PC-9 (cell line): ENCODE data around the gene PNP.

Source experiments
- EZH2 ChIP-seq: fragments of 200-600 bp; sonication (generic); IDR thresholded peaks from 2 replicates; pipeline ENCODE4 v1.8.0; 2017; ENCODE audit warnings: antibody characterized with exemption, low read depth
- TF ChIP-seq, protein P1 (sequence below): fragments of 200-600 bp; sonication (generic); conservative IDR thresholded peaks from 2 replicates; pipeline ENCODE4 v1.6.1; 2017; ENCODE audit warnings: mixed run types, antibody characterized with exemption, mild to moderate bottlenecking, moderate library complexity

DNA sequence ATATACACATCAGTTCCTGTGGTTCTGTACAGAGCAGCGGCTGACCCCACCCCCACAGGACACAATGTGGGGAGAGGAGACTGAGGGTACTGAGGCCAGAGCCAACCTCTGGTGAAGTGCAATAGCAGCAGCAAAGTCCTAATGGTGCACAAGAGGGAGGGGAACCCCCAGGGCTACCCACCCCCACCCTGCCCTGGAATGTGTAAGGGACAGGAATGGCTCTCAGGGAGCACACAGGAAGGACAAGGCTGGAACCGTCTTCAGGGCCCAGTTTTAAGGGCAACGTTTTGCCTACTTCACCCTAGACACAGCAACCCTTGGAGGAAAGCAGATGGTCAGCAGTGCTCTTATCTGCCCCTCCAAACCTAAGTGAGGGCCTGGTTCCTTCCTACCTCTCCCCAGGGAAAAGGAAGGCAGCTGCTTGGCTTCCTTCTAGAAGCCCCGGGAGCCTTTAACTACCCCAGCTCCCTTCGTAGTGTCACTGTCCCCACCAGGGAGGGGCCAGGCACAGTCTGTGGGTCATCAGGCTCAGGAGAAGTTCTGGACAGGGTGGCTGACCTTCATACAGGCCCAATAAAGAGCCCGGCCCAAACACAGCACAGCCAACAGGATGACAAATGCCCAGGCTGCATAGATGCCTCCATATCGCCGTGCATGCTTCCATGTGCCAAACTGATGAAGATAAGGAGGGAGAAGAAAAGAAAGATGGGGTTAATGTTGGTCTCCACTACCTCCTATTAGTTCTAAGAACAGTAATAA is 11.0 kb upstream of the PNP start:
- TF ChIP-seq EZH2 = no peak
- TF ChIP-seq, protein P1, sequence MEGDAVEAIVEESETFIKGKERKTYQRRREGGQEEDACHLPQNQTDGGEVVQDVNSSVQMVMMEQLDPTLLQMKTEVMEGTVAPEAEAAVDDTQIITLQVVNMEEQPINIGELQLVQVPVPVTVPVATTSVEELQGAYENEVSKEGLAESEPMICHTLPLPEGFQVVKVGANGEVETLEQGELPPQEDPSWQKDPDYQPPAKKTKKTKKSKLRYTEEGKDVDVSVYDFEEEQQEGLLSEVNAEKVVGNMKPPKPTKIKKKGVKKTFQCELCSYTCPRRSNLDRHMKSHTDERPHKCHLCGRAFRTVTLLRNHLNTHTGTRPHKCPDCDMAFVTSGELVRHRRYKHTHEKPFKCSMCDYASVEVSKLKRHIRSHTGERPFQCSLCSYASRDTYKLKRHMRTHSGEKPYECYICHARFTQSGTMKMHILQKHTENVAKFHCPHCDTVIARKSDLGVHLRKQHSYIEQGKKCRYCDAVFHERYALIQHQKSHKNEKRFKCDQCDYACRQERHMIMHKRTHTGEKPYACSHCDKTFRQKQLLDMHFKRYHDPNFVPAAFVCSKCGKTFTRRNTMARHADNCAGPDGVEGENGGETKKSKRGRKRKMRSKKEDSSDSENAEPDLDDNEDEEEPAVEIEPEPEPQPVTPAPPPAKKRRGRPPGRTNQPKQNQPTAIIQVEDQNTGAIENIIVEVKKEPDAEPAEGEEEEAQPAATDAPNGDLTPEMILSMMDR = no peak
